ENCODE data around the gene IFT57.

Gene IFT57

GRCh38 chr3:108117241-108117775, 104.9 kb downstream of the IFT57 start:
- no peak for TF ChIP-seq CTCF (conservative IDR thresholded peaks at IDR 0.05; ENCODE audit: low read depth, low read length)
- H3K4me3 ChIP-seq (ENCODE audit: low read length): no peak overlapping the region
- no peak for DNase-seq (ENCODE audit: low read depth)

GRCh38 chr3:108114423-108115065, 107.7 kb downstream of the IFT57 start:
- TF ChIP-seq CTCF (conservative IDR thresholded peaks at IDR 0.05; ENCODE audit: low read depth, low read length): no peak
- no peak for DNase-seq (ENCODE audit: low read depth)

GRCh38 chr3:108113975-108114374, 108.2 kb downstream of the IFT57 start:
- no peak for TF ChIP-seq CTCF (conservative IDR thresholded peaks at IDR 0.05; ENCODE audit: low read depth, low read length)
- DNase-seq (ENCODE audit: low read depth): no peak
- no peak overlapping the region for H3K4me3 ChIP-seq (ENCODE audit: low read length)

More at GRCh38 chr3:108114423-108115065, 107.7 kb downstream of the IFT57 start:
- H3K4me3 ChIP-seq (ENCODE audit: low read length): no peak overlapping the region

- no peak for DNase-seq (ENCODE audit: low read depth)
- TF ChIP-seq CTCF (conservative IDR thresholded peaks at IDR 0.05; ENCODE audit: low read depth, low read length): no peak
Measured at GRCh38 chr3:108110934-108111333, 111.3 kb downstream of the IFT57 start.

More at GRCh38 chr3:108110934-108111333, 111.3 kb downstream of the IFT57 start:
- H3K4me3 ChIP-seq (ENCODE audit: low read length): no peak overlapping the region
